Activated gamma-delta T cell (primary cell): ENCODE measurements around the gene DGCR2.
"Not testable (repeated sequence)": the region's sequence is repeated elsewhere in the genome, so short reads cannot be mapped to it uniquely, and the experiment has no call there.

Experiments used
- DNase-seq: peaks from one replicate; lab custom pipeline; 2025; lab: John Stamatoyannopoulos, UW

DGCR2 gene

GRCh38 chr22:19084126-19084525, 38.1 kb downstream of the DGCR2 start:
- DNase-seq, result not testable (repeated sequence)

GRCh38 chr22:19082793-19083192, 39.4 kb downstream of the DGCR2 start:
- no peak for DNase-seq

- DNase-seq, result no peak
Observed at GRCh38 chr22:19082101-19082500, 40.1 kb downstream of the DGCR2 start.

- no peak for DNase-seq
Observed at GRCh38 chr22:19081351-19081750, 40.9 kb downstream of the DGCR2 start.

GRCh38 chr22:19080853-19081252, 41.4 kb downstream of the DGCR2 start:
- DNase-seq, result no peak

GRCh38 chr22:19079691-19080090, 42.5 kb downstream of the DGCR2 start:
- no peak for DNase-seq

GRCh38 chr22:19075404-19075803, 46.8 kb downstream of the DGCR2 start:
- no peak for DNase-seq

- DNase-seq, result not testable (repeated sequence)
Observed at GRCh38 chr22:19072853-19073252, 49.4 kb downstream of the DGCR2 start.

- no peak for DNase-seq
Observed at GRCh38 chr22:19070397-19071169, 51.6 kb downstream of the DGCR2 start.

- DNase-seq, result no peak
Observed at GRCh38 chr22:19069451-19069850, 52.8 kb downstream of the DGCR2 start.

- no peak for DNase-seq
Observed at GRCh38 chr22:19068784-19069271, 53.4 kb downstream of the DGCR2 start.

GRCh38 chr22:19067696-19068348, 54.4 kb downstream of the DGCR2 start:
- no peak for DNase-seq

- no peak for DNase-seq
Observed at GRCh38 chr22:19066531-19067271, 55.5 kb downstream of the DGCR2 start.

GRCh38 chr22:19065929-19066328, 56.3 kb downstream of the DGCR2 start:
- no peak for DNase-seq

GRCh38 chr22:19065298-19065859, 56.8 kb downstream of the DGCR2 start:
- DNase-seq, result no peak

- DNase-seq, result no peak
Observed at GRCh38 chr22:19064354-19065054, 57.7 kb downstream of the DGCR2 start.

- DNase-seq, result no peak
Observed at GRCh38 chr22:19063581-19064353, 58.4 kb downstream of the DGCR2 start.

- DNase-seq, result no peak
Observed at GRCh38 chr22:19062943-19063308, 59.3 kb downstream of the DGCR2 start.

- DNase-seq, result no peak
Observed at GRCh38 chr22:19062139-19062942, 59.9 kb downstream of the DGCR2 start.
